Natural killer cell (primary cell): Measurements from ENCODE around the gene IL18. TPM values are rescaled to one million over a fixed set of nuclear protein-coding genes. Genes with fewer than 3 reads are reported as not detected.

Experiments used
- ATAC-seq, 3 donors: fragments of 150-1000 bp in 2 of 3; fragments of 200-7000 bp in 1 of 3; cut with Tn5 transposase; 1 replicate in 1 of 3; 2 replicates in 2 of 3; pipeline ENCODE4 v1.10.0; 2021; ENCODE audit warnings: mild to moderate bottlenecking in 2 of 3, moderate library complexity in 2 of 3
- DNase-seq, 2 donors: peaks; one replicate each; pipeline versions ENCODE4 v3.0.0 to v3.0.0-alpha.2; 2013 to 2021; ENCODE audit warnings: mixed read lengths in 1 of 2
- H3K27ac ChIP-seq: one replicate; pipeline ENCODE4 v1.5.1; 2013; ENCODE audit warnings: mild to moderate bottlenecking, low read length
- H3K27me3 ChIP-seq: one replicate; pipeline ENCODE4 v1.6.1; 2013; ENCODE audit warnings: low read length; ENCODE audit not compliant: control insufficient read depth, insufficient read depth
- H3K36me3 ChIP-seq: one replicate; pipeline ENCODE4 v1.6.1; 2013; ENCODE audit warnings: low read length; ENCODE audit not compliant: control insufficient read depth, insufficient read depth
- H3K4me1 ChIP-seq: one replicate; pipeline ENCODE4 v1.6.1; 2013; ENCODE audit warnings: low read length; ENCODE audit not compliant: control insufficient read depth, insufficient read depth
- H3K4me3 ChIP-seq: one replicate; pipeline ENCODE4 v1.5.1; 2013; ENCODE audit warnings: low read length
- H3K9me3 ChIP-seq: one replicate; pipeline ENCODE4 v1.6.1; 2013; ENCODE audit warnings: low read length; ENCODE audit not compliant: control insufficient read depth, insufficient read depth
- H3K27ac Mint-ChIP-seq, 2 donors: one replicate each; pipeline ENCODE4 v1.8.0; 2022; ENCODE audit warnings: mild to moderate bottlenecking in 2 of 2, mixed read lengths in 2 of 2, moderate library complexity in 1 of 2
- H3K27me3 Mint-ChIP-seq, 2 donors: one replicate each; pipeline ENCODE4 v1.8.0; 2022; ENCODE audit warnings: low read depth in 2 of 2, mixed read lengths in 2 of 2
- H3K36me3 Mint-ChIP-seq: one replicate; pipeline ENCODE4 v1.8.0; 2022; ENCODE audit warnings: mixed read lengths
- H3K4me1 Mint-ChIP-seq, 2 donors: one replicate each; pipeline ENCODE4 v1.8.0; 2022; ENCODE audit warnings: mixed read lengths in 2 of 2
- H3K4me3 Mint-ChIP-seq: one replicate; pipeline ENCODE4 v1.8.0; 2022; ENCODE audit warnings: mild to moderate bottlenecking, moderate library complexity, mixed read lengths
- H3K9me3 Mint-ChIP-seq, 2 donors: one replicate each; pipeline ENCODE4 v1.8.0; 2022; ENCODE audit warnings: mixed read lengths in 2 of 2
- WGBS: methylation state at CpG from one replicate; pipeline ENCODE4 v1.1.7; 2013; ENCODE audit warnings: missing lambda C conversion rate; ENCODE audit not compliant: insufficient coverage; 5-methylcytosine and 5-hydroxymethylcytosine counted together
- intact Hi-C: fragments of 100-400 bp; cut with micrococcal nuclease; formaldehyde crosslinking; loops from one replicate; pipeline ENCODE4 v1.14.2; 2022
- total RNA-seq, 4 donors: library from RNA; stranded (reverse); fragments of 120-200 nt in 1 of 4; gene quantifications; one replicate each; pipeline versions ENCODE4 v1.2.3 to v1.2.4, GENCODE V29; 2013 to 2022
- TF ChIP-seq, protein P1 (sequence below): fragments of 200-600 bp; IDR thresholded peaks from one replicate; pipeline ENCODE4 v1.8.0; 2022; ENCODE audit warnings: antibody characterized with exemption

IL18 gene
- 10 to 100 TPM in 2 of 3 donors, 1 to 10 TPM in 1; 9.3 to 13.8 (median 10.7) TPM for total RNA-seq
- total RNA-seq (2013): 15.8 TPM

DNA sequence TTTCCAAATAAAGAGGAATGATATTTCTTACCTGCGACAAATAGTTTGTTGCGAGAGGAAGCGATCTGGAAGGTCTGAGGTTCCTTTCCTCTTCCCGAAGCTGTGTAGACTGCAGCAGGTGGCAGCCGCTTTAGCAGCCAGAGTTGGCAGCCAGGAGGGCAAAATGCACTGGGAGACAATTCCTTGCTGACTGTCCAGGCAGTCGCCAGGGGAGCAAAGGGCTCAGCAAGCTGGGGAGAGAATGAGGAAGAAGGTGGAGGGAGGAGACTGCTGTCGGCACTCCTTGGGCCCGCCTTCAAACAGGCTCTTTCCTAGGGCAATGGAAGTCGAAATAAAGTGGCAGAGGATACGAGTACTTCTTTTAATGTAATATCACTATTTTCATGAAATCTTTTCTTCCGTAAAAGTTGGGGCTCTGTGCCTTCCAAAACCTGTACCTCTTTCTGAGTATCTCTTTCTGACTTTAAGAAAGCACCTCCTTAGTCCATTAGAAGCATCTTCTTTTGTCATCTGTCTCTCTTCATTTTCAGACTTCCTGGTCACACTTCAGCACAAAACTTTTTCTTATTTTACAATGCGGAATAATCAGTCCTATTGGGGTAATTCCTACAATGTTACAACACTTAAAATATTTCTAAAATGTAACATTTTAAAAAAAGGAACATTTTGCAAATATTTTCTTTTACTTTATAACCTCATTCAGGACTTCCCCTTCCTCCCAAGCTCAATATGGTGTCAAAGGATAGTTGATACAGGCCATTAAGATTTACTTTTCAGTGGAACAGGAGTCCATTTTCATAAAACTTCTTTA is at the start of gene IL18:
Gene IL18 (minus strand): TSS at position 220 of the 811 bp plus-strand sequence. CDS start 9,041 bp downstream, outside the sequence.
- WGBS: 29% methylated on average over 9 of the region's 12 CpGs
- Histone ChIP-seq H3K4me3 (peak within 1 kb of the TSS; percentile 41), H3K36me3 (no peaks in the 10 kb centered on the region), H3K27me3 (no peaks in the 10 kb centered on the region), H3K27ac (peak within 1 kb of the TSS; percentile 31), H3K9me3 (no peaks in the 10 kb centered on the region), H3K4me1 (peaks cover 2% of the 10 kb centered on the region)
- ATAC-seq (peak; percentile 53 to 71 (median 54)), DNase-seq (no peak)
- Mint-ChIP-seq H3K4me3 (peak within 1 kb of the TSS; percentile 91), H3K36me3 (no peaks in the 10 kb centered on the region), H3K4me1 (peaks cover 34 to 38% of the 10 kb centered on the region in 2 donors), H3K27ac (peak within 1 kb of the TSS; percentile 54 to 83), H3K9me3 (no peaks in the 10 kb centered on the region), H3K27me3 (peaks cover 0 to 5% of the 10 kb centered on the region in 2 donors)
- intact Hi-C loops: no loop called here
- TF ChIP-seq, protein P1, sequence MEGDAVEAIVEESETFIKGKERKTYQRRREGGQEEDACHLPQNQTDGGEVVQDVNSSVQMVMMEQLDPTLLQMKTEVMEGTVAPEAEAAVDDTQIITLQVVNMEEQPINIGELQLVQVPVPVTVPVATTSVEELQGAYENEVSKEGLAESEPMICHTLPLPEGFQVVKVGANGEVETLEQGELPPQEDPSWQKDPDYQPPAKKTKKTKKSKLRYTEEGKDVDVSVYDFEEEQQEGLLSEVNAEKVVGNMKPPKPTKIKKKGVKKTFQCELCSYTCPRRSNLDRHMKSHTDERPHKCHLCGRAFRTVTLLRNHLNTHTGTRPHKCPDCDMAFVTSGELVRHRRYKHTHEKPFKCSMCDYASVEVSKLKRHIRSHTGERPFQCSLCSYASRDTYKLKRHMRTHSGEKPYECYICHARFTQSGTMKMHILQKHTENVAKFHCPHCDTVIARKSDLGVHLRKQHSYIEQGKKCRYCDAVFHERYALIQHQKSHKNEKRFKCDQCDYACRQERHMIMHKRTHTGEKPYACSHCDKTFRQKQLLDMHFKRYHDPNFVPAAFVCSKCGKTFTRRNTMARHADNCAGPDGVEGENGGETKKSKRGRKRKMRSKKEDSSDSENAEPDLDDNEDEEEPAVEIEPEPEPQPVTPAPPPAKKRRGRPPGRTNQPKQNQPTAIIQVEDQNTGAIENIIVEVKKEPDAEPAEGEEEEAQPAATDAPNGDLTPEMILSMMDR: no peak

DNA sequence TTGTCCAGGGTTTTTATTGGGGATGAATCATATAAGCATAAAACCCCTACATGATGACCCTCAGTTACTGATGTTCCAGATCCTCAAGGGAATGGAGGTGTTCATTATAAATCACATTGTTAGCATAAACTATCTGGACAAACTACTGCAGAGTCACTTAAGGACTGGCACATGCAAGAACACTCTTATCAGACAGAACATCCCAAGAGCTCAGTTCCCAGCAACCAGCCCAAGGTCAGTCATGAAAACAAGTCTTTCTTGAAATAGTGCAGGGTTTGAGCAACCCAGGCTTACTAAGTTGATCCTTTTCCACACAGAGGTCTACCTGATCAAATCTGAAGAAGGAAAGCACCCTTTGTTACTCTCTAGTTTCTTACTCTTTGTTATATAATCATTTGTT is 48.8 kb upstream of the IL18 start:
- Histone ChIP-seq H3K36me3 (no peaks in the 10 kb centered on the region), H3K27me3 (no peaks in the 10 kb centered on the region), H3K4me3 (no peak overlapping the region), H3K9me3 (no peaks in the 10 kb centered on the region), H3K27ac (no peak overlapping the region), H3K4me1 (no peaks in the 10 kb centered on the region)
- DNase-seq (no peak), ATAC-seq (no peak)
- Mint-ChIP-seq H3K9me3 (no peaks in the 10 kb centered on the region), H3K4me1 (no peaks in the 10 kb centered on the region), H3K4me3 (no peak overlapping the region), H3K27ac (no peak overlapping the region), H3K27me3 (no peaks in the 10 kb centered on the region), H3K36me3 (no peaks in the 10 kb centered on the region)
- TF ChIP-seq, protein P1: no peak
- intact Hi-C loops: loop anchor here (1.0 kb wide), 1 partner anchor 14 kb away; the partner anchor contains the start of gene PTS

DNA sequence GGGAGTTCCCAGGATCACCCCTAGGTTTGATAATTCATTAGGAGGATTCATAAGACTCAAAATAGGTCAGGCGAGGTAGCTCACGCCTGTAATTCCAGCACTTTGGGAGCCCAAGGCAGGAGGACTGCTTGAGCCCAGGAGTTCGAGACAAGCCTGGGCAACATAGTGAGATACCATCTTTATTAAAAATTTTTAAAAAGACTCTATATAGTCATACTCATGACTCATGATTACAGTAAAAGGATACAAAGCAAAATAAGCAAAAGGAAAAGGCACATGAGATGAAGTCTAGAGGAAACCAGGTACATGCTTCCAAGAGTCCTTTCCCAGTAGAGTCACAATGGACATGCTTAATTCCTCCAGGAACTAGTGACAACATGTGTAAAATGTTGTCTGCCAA is 48.4 kb upstream of the IL18 start:
- H3K4me3 ChIP-seq: no peak overlapping the region
- no peaks in the 10 kb centered on the region for H3K36me3 ChIP-seq
- H3K4me1 ChIP-seq: no peaks in the 10 kb centered on the region
- TF ChIP-seq, protein P1: no peak
- intact Hi-C loops: loop anchor here (1.0 kb wide), 1 partner anchor 14 kb away; the partner anchor contains the start of gene PTS
- H3K27ac ChIP-seq: no peak overlapping the region
- H3K36me3 Mint-ChIP-seq: no peaks in the 10 kb centered on the region
- H3K27me3 ChIP-seq: no peaks in the 10 kb centered on the region
- 86% methylated on average over 3 of the region's 3 CpGs for WGBS
- H3K27me3 Mint-ChIP-seq: no peaks in the 10 kb centered on the region
- no peaks in the 10 kb centered on the region for H3K9me3 Mint-ChIP-seq
- no peak for DNase-seq
- H3K27ac Mint-ChIP-seq: no peak overlapping the region
- no peak for ATAC-seq
- H3K9me3 ChIP-seq: no peaks in the 10 kb centered on the region
- H3K4me3 Mint-ChIP-seq: no peak overlapping the region
- H3K4me1 Mint-ChIP-seq: no peaks in the 10 kb centered on the region
